SJSA1 (cell line): Measurements from ENCODE around the gene ECT2. TPM values are rescaled to one million over a fixed set of nuclear protein-coding genes. Genes with fewer than 3 reads are reported as not detected.
"Not testable (repeated sequence)": the region's sequence is repeated elsewhere in the genome, so short reads cannot be mapped to it uniquely, and the experiment has no call there.

ENCODE experiments used
- DNase-seq, 2 experiments: peaks; one replicate each; pipeline ENCODE4 v3.0.0-alpha.2; 2015 to 2020; ENCODE audit warnings: low spot score in 2 of 2, low read depth in 1 of 2
- H3K27ac ChIP-seq: fragments of 250-450 bp; sonication (Bioruptor Pico); 2 replicates; pipeline ENCODE4 v1.5.1; 2020; ENCODE audit warnings: mild to moderate bottlenecking, moderate library complexity
- H3K27me3 ChIP-seq: fragments of 250-450 bp; sonication (Bioruptor Pico); replicated peaks from 2 replicates; pipeline ENCODE4 v1.5.1; 2020; ENCODE audit warnings: mild to moderate bottlenecking, moderate library complexity
- H3K36me3 ChIP-seq: fragments of 250-450 bp; sonication (Bioruptor Pico); 2 replicates; pipeline ENCODE4 v1.5.1; 2020; ENCODE audit warnings: mild to moderate bottlenecking
- H3K4me1 ChIP-seq: fragments of 250-450 bp; sonication (Bioruptor Pico); replicated peaks from 2 replicates; pipeline ENCODE4 v1.6.1; 2021; ENCODE audit warnings: mild to moderate bottlenecking
- H3K4me3 ChIP-seq: fragments of 250-450 bp; sonication (Bioruptor Pico); 2 replicates; pipeline ENCODE4 v1.5.1; 2020; ENCODE audit warnings: mild to moderate bottlenecking
- H3K9me3 ChIP-seq: fragments of 250-450 bp; sonication (Bioruptor Pico); replicated peaks from 2 replicates; pipeline ENCODE4 v1.5.1; 2020; ENCODE audit warnings: mild to moderate bottlenecking
- total RNA-seq: library from RNA; depleted of rRNA; stranded (reverse); fragments of >200 nt; shearing (Covaris generic); gene quantifications from 2 replicates; pipeline ENCODE4 v1.2.3, GENCODE V29; 2014; rRNA removed

The ECT2 gene
- total RNA-seq = 84.6 and 97.0 TPM in 2 replicates

- Histone ChIP-seq H3K9me3 (no peaks in the 10 kb centered on the region), H3K27me3 (no peaks in the 10 kb centered on the region), H3K4me1 (peaks cover 39% of the 10 kb centered on the region), H3K36me3 (peaks cover 29% of the 10 kb centered on the region), H3K4me3 (peak within 1 kb of the TSS; percentile 53), H3K27ac (peak within 1 kb of the TSS; percentile 100)
- DNase-seq = peak; percentile 99
These were observed at the start of gene ECT2 for GRCh38 chr3:172750368-172751174. TSS of gene ECT2 (plus strand) at chr3:172750726. CDS start at chr3:172754531, 3,805 bp downstream.

- no peaks in the 10 kb centered on the region for H3K4me1 ChIP-seq
- H3K9me3 ChIP-seq = no peaks in the 10 kb centered on the region
- H3K36me3 ChIP-seq = peaks cover 15% of the 10 kb centered on the region
- no peaks in the 10 kb centered on the region for H3K27me3 ChIP-seq
- no peak overlapping the region for H3K4me3 ChIP-seq
- no peak overlapping the region for H3K27ac ChIP-seq
- DNase-seq = no peak
These were observed 49.5 kb upstream of the ECT2 start for GRCh38 chr3:172700936-172701455.

GRCh38 chr3:172701751-172702150 is 48.8 kb upstream of the ECT2 start:
- Histone ChIP-seq H3K27me3 (no peaks in the 10 kb centered on the region), H3K9me3 (no peaks in the 10 kb centered on the region), H3K27ac (no peak overlapping the region), H3K36me3 (peaks cover 15% of the 10 kb centered on the region), H3K4me3 (no peak overlapping the region), H3K4me1 (peaks cover 2% of the 10 kb centered on the region; the same call in 1 of the 2 replicates)
- no peak for DNase-seq

GRCh38 chr3:172702256-172702655 is 48.3 kb upstream of the ECT2 start:
- Histone ChIP-seq H3K4me3 (no peak overlapping the region), H3K4me1 (peaks cover 7% of the 10 kb centered on the region; the same call in 1 of the 2 replicates), H3K36me3 (peaks cover 15% of the 10 kb centered on the region), H3K27me3 (no peaks in the 10 kb centered on the region), H3K9me3 (no peaks in the 10 kb centered on the region), H3K27ac (no peak overlapping the region)
- DNase-seq = no peak

GRCh38 chr3:172702731-172703130 is 47.8 kb upstream of the ECT2 start:
- H3K27me3 ChIP-seq, DNase-seq, H3K9me3 ChIP-seq, H3K4me1 ChIP-seq, H3K4me3 ChIP-seq, H3K27ac ChIP-seq: not testable (repeated sequence)
- H3K36me3 ChIP-seq = peaks cover 15% of the 10 kb centered on the region

GRCh38 chr3:172704001-172704400 is 46.5 kb upstream of the ECT2 start:
- H3K9me3 ChIP-seq = no peaks in the 10 kb centered on the region
- H3K4me3 ChIP-seq = no peak overlapping the region
- no peak for DNase-seq
- H3K27me3 ChIP-seq = no peaks in the 10 kb centered on the region
- H3K4me1 ChIP-seq = peaks cover 23% of the 10 kb centered on the region
- H3K27ac ChIP-seq = no peak overlapping the region
- peaks cover 15% of the 10 kb centered on the region for H3K36me3 ChIP-seq

GRCh38 chr3:172705170-172705569 is 45.4 kb upstream of the ECT2 start:
- Histone ChIP-seq H3K27me3 (no peaks in the 10 kb centered on the region), H3K27ac (no peak overlapping the region), H3K4me3 (no peak overlapping the region), H3K36me3 (peaks cover 12% of the 10 kb centered on the region), H3K4me1 (peaks cover 32% of the 10 kb centered on the region), H3K9me3 (no peaks in the 10 kb centered on the region)
- DNase-seq = no peak

- H3K4me1 ChIP-seq = peaks cover 40% of the 10 kb centered on the region
- no peaks in the 10 kb centered on the region for H3K9me3 ChIP-seq
- 0 out of 2 replicates have a peak overlapping the region, but pooled peaks have one; percentile 51 for H3K27ac ChIP-seq
- H3K4me3 ChIP-seq = no peak overlapping the region
- DNase-seq = no peak
- peaks cover 9% of the 10 kb centered on the region for H3K36me3 ChIP-seq
- no peaks in the 10 kb centered on the region for H3K27me3 ChIP-seq
These were observed 43.5 kb upstream of the ECT2 start for GRCh38 chr3:172707030-172707429.

GRCh38 chr3:172707967-172708366 is 42.6 kb upstream of the ECT2 start:
- Histone ChIP-seq H3K27me3 (no peaks in the 10 kb centered on the region), H3K27ac (peak overlapping the region; percentile 51), H3K9me3 (no peaks in the 10 kb centered on the region), H3K4me1 (peaks cover 50% of the 10 kb centered on the region), H3K4me3 (no peak overlapping the region), H3K36me3 (peaks cover 3% of the 10 kb centered on the region; the same call in 1 of the 2 replicates)
- peak in 1 of 2 experiments; percentile 36 for DNase-seq

GRCh38 chr3:172708921-172709773 is 41.4 kb upstream of the ECT2 start:
- peaks cover 3% of the 10 kb centered on the region; the same call in 1 of the 2 replicates for H3K36me3 ChIP-seq
- peak in 1 of 2 experiments; percentile 13 for DNase-seq
- peak overlapping the region; percentile 91 for H3K27ac ChIP-seq
- H3K4me3 ChIP-seq = peak overlapping the region; percentile 57
- H3K27me3 ChIP-seq = no peaks in the 10 kb centered on the region
- peaks cover 53% of the 10 kb centered on the region for H3K4me1 ChIP-seq
- no peaks in the 10 kb centered on the region for H3K9me3 ChIP-seq

- Histone ChIP-seq H3K9me3 (no peaks in the 10 kb centered on the region), H3K27ac (peak overlapping the region; percentile 91), H3K4me1 (peaks cover 53% of the 10 kb centered on the region), H3K4me3 (peak overlapping the region; percentile 57), H3K27me3 (no peaks in the 10 kb centered on the region), H3K36me3 (no peaks in the 10 kb centered on the region; the same call in 1 of the 2 replicates)
- DNase-seq = peak in 1 of 2 experiments; percentile 30
These were observed 40.5 kb upstream of the ECT2 start for GRCh38 chr3:172709774-172710663.

- Histone ChIP-seq H3K27ac (peak within 1 kb of the TSS; percentile 91), H3K4me3 (peak within 1 kb of the TSS; percentile 57), H3K36me3 (no peaks in the 10 kb centered on the region; the same call in 1 of the 2 replicates), H3K9me3 (no peaks in the 10 kb centered on the region), H3K27me3 (no peaks in the 10 kb centered on the region), H3K4me1 (peaks cover 53% of the 10 kb centered on the region)
- peak; percentile 97 for DNase-seq
These were observed 39.7 kb upstream of the ECT2 start, which contains the start of gene NCEH1 for GRCh38 chr3:172710664-172711453. TSS of gene NCEH1 (minus strand) at chr3:172711067. CDS start at chr3:172710984, 83 bp downstream.
